Activated T-helper 17 cell treated with anti-CD3 and anti-CD28 coated beads, Interleukin-2, amount 50 U/mL, for 72 hours (primary cell): Measurements from ENCODE around the gene MRNIP. TPM values are rescaled to one million over a fixed set of nuclear protein-coding genes. Genes with fewer than 3 reads are reported as not detected.

Experiments used
- ATAC-seq: fragments of 150-1000 bp; cut with Tn5 transposase; replicated peaks from 2 replicates; pipeline ENCODE4 v1.10.0; 2021; ENCODE audit warnings: mild to moderate bottlenecking, moderate library complexity
- H3K27ac Mint-ChIP-seq: one replicate; pipeline ENCODE4 v1.8.0; 2022; ENCODE audit warnings: mixed read lengths
- H3K27me3 Mint-ChIP-seq: one replicate; pipeline ENCODE4 v1.8.0; 2022; ENCODE audit warnings: mixed read lengths
- H3K36me3 Mint-ChIP-seq: one replicate; pipeline ENCODE4 v1.8.0; 2022; ENCODE audit warnings: low read depth, mild to moderate bottlenecking, mixed read lengths
- H3K4me1 Mint-ChIP-seq: one replicate; pipeline ENCODE4 v1.8.0; 2022; ENCODE audit warnings: mixed read lengths
- H3K4me3 Mint-ChIP-seq: one replicate; pipeline ENCODE4 v1.8.0; 2022; ENCODE audit warnings: mild to moderate bottlenecking, mixed read lengths
- H3K9me3 Mint-ChIP-seq: one replicate; pipeline ENCODE4 v1.8.0; 2022; ENCODE audit warnings: mixed read lengths
- total RNA-seq, 2 donors: library from RNA; stranded (reverse); gene quantifications; one replicate each; pipeline ENCODE4 v1.2.3, GENCODE V29; 2022

The MRNIP gene
- total RNA-seq, 2 donors from 2014 or later = 17.4 to 35.2 TPM

GRCh38 chr5:179830818-179831468, 27.7 kb downstream of the MRNIP start:
- ATAC-seq = no peak
- H3K36me3 Mint-ChIP-seq = peaks cover 90% of the 10 kb centered on the region
- H3K27me3 Mint-ChIP-seq = no peaks in the 10 kb centered on the region
- H3K27ac Mint-ChIP-seq = peak overlapping the region; percentile 33
- H3K9me3 Mint-ChIP-seq = no peaks in the 10 kb centered on the region
- peaks cover 18% of the 10 kb centered on the region for H3K4me1 Mint-ChIP-seq
- no peak overlapping the region for H3K4me3 Mint-ChIP-seq

GRCh38 chr5:179829732-179830435, 28.7 kb downstream of the MRNIP start:
- no peak for ATAC-seq
- Mint-ChIP-seq H3K27ac (peak overlapping the region; percentile 87), H3K36me3 (peaks cover 92% of the 10 kb centered on the region), H3K9me3 (no peaks in the 10 kb centered on the region), H3K4me1 (peaks cover 17% of the 10 kb centered on the region), H3K4me3 (no peak overlapping the region), H3K27me3 (no peaks in the 10 kb centered on the region)

GRCh38 chr5:179828756-179829421, 29.7 kb downstream of the MRNIP start:
- H3K27ac Mint-ChIP-seq = peak overlapping the region; percentile 87
- H3K36me3 Mint-ChIP-seq = peaks cover 100% of the 10 kb centered on the region
- ATAC-seq = no peak

GRCh38 chr5:179827680-179828079, 30.9 kb downstream of the MRNIP start:
- Mint-ChIP-seq H3K36me3 (peaks cover 100% of the 10 kb centered on the region), H3K27me3 (no peaks in the 10 kb centered on the region), H3K4me1 (peaks cover 14% of the 10 kb centered on the region), H3K9me3 (no peaks in the 10 kb centered on the region), H3K4me3 (peak overlapping the region; percentile 59), H3K27ac (peak overlapping the region; percentile 87)
- ATAC-seq = peak; percentile 98

More at GRCh38 chr5:179828756-179829421, 29.7 kb downstream of the MRNIP start:
- no peaks in the 10 kb centered on the region for H3K9me3 Mint-ChIP-seq
- peaks cover 21% of the 10 kb centered on the region for H3K4me1 Mint-ChIP-seq
- no peak overlapping the region for H3K4me3 Mint-ChIP-seq
- H3K27me3 Mint-ChIP-seq = no peaks in the 10 kb centered on the region

- Mint-ChIP-seq H3K27ac (no peak overlapping the region), H3K36me3 (peaks cover 95% of the 10 kb centered on the region), H3K9me3 (no peaks in the 10 kb centered on the region), H3K4me1 (peaks cover 20% of the 10 kb centered on the region), H3K27me3 (no peaks in the 10 kb centered on the region), H3K4me3 (no peak overlapping the region)
- no peak for ATAC-seq
Observed at GRCh38 chr5:179825655-179826182, 32.9 kb downstream of the MRNIP start.

GRCh38 chr5:179824745-179825112, 33.9 kb downstream of the MRNIP start:
- peaks cover 25% of the 10 kb centered on the region for H3K4me1 Mint-ChIP-seq

GRCh38 chr5:179823937-179824744, 34.5 kb downstream of the MRNIP start:
- Mint-ChIP-seq H3K4me3 (peak overlapping the region; percentile 32), H3K9me3 (no peaks in the 10 kb centered on the region), H3K27me3 (no peaks in the 10 kb centered on the region), H3K36me3 (peaks cover 85% of the 10 kb centered on the region), H3K4me1 (peaks cover 25% of the 10 kb centered on the region), H3K27ac (peak overlapping the region; percentile 75)
- no peak for ATAC-seq

More at GRCh38 chr5:179824745-179825112, 33.9 kb downstream of the MRNIP start:
- Mint-ChIP-seq H3K4me3 (peak overlapping the region; percentile 32), H3K27ac (peak overlapping the region; percentile 75), H3K36me3 (peaks cover 87% of the 10 kb centered on the region), H3K27me3 (no peaks in the 10 kb centered on the region), H3K9me3 (no peaks in the 10 kb centered on the region)
- no peak for ATAC-seq

- Mint-ChIP-seq H3K27me3 (no peaks in the 10 kb centered on the region), H3K4me3 (peak overlapping the region; percentile 87), H3K27ac (peak overlapping the region; percentile 92), H3K9me3 (no peaks in the 10 kb centered on the region), H3K36me3 (peaks cover 69% of the 10 kb centered on the region), H3K4me1 (peaks cover 18% of the 10 kb centered on the region)
- no peak for ATAC-seq
Observed at GRCh38 chr5:179822444-179822990, 36.1 kb downstream of the MRNIP start.

- no peak for ATAC-seq
- H3K4me1 Mint-ChIP-seq = peaks cover 16% of the 10 kb centered on the region
Observed at GRCh38 chr5:179822059-179822432, 36.6 kb downstream of the MRNIP start.

GRCh38 chr5:179821298-179822058, 37.1 kb downstream of the MRNIP start:
- Mint-ChIP-seq H3K9me3 (no peaks in the 10 kb centered on the region), H3K36me3 (peaks cover 58% of the 10 kb centered on the region), H3K27me3 (no peaks in the 10 kb centered on the region), H3K27ac (peak overlapping the region; percentile 92), H3K4me1 (peaks cover 16% of the 10 kb centered on the region), H3K4me3 (peak overlapping the region; percentile 87)
- peak; percentile 64 for ATAC-seq

More at GRCh38 chr5:179822059-179822432, 36.6 kb downstream of the MRNIP start:
- peaks cover 64% of the 10 kb centered on the region for H3K36me3 Mint-ChIP-seq
- no peaks in the 10 kb centered on the region for H3K9me3 Mint-ChIP-seq
- H3K4me3 Mint-ChIP-seq = peak overlapping the region; percentile 87
- peak overlapping the region; percentile 92 for H3K27ac Mint-ChIP-seq
- H3K27me3 Mint-ChIP-seq = no peaks in the 10 kb centered on the region

GRCh38 chr5:179820483-179821297, 37.9 kb downstream of the MRNIP start, which contains the start of gene SQSTM1:
Gene SQSTM1 (plus strand): TSS chr5:179820905. CDS start chr5:179820937, 32 bp downstream.
- peak; percentile 53 for ATAC-seq
- peaks cover 53% of the 10 kb centered on the region for H3K36me3 Mint-ChIP-seq
- peak within 1 kb of the TSS; percentile 87 for H3K4me3 Mint-ChIP-seq
- H3K27me3 Mint-ChIP-seq = no peaks in the 10 kb centered on the region
- peak within 1 kb of the TSS; percentile 92 for H3K27ac Mint-ChIP-seq
- peaks cover 18% of the 10 kb centered on the region for H3K4me1 Mint-ChIP-seq
- H3K9me3 Mint-ChIP-seq = no peaks in the 10 kb centered on the region

GRCh38 chr5:179820127-179820482, 38.5 kb downstream of the MRNIP start:
- ATAC-seq = no peak
- H3K4me1 Mint-ChIP-seq = peaks cover 20% of the 10 kb centered on the region

More at GRCh38 chr5:179820127-179820482, 38.5 kb downstream of the MRNIP start:
- Mint-ChIP-seq H3K27ac (peak overlapping the region; percentile 61), H3K9me3 (no peaks in the 10 kb centered on the region), H3K27me3 (no peaks in the 10 kb centered on the region), H3K36me3 (peaks cover 50% of the 10 kb centered on the region), H3K4me3 (peak overlapping the region; percentile 87)
